OCI-LY3 (cell line): ENCODE results near the gene PAPOLG.
"Not testable (repeated sequence)": the region's sequence is repeated elsewhere in the genome, so short reads cannot be mapped to it uniquely, and the experiment has no call there.

Source experiments
- H2AFZ ChIP-seq: fragments of 200-600, 300-600 bp; shearing (Covaris generic); 2 replicates; pipeline ENCODE4 v1.6.0; 2014; ENCODE audit warnings: antibody characterized with exemption, low read depth, low read length
- H3K27ac ChIP-seq: fragments of 200-600, 300-600 bp; sonication (generic); 2 replicates; pipeline ENCODE4 v1.5.1; 2014; ENCODE audit warnings: mild to moderate bottlenecking, low read length, moderate library complexity, mixed read lengths
- H3K27me3 ChIP-seq: fragments of 200-600, 300-600 bp; sonication (generic); 2 replicates; pipeline ENCODE4 v1.6.1; 2014; ENCODE audit warnings: low read depth, low read length, mixed read lengths
- H3K36me3 ChIP-seq: fragments of 200-600, 300-600 bp; sonication (generic); replicated peaks from 2 replicates; pipeline ENCODE3; 2014; ENCODE audit warnings: low read depth, low read length, mixed read lengths
- H3K4me1 ChIP-seq: fragments of 300-600, 200-600 bp; sonication (generic); 2 replicates; pipeline ENCODE4 v1.6.1; 2014; ENCODE audit warnings: low read length, mixed read lengths
- H3K4me2 ChIP-seq: fragments of 200-600, 300-600 bp; sonication (generic); 2 replicates; pipeline ENCODE4 v1.6.1; 2014; ENCODE audit warnings: low read length, mixed read lengths
- H3K4me3 ChIP-seq: fragments of 300-600, 200-600 bp; sonication (generic); 2 replicates; pipeline ENCODE4 v1.5.1; 2014; ENCODE audit warnings: antibody characterized with exemption, mild to moderate bottlenecking, low read length, moderate library complexity
- H3K79me2 ChIP-seq: fragments of 300-600, 200-600 bp; shearing (Covaris generic); 2 replicates; pipeline ENCODE4 v1.6.1; 2014; ENCODE audit warnings: mild to moderate bottlenecking, low read length, mixed read lengths
- H3K9ac ChIP-seq: fragments of 300-600, 200-600 bp; shearing (Covaris generic); 2 replicates; pipeline ENCODE4 v1.6.0; 2014; ENCODE audit warnings: mild to moderate bottlenecking, low read length, moderate library complexity
- H3K9me3 ChIP-seq: fragments of 200-600, 300-600 bp; shearing (Covaris generic); 2 replicates; pipeline ENCODE4 v1.6.1; 2014; ENCODE audit warnings: low read length, mixed read lengths; ENCODE audit not compliant: insufficient read depth
- H4K20me1 ChIP-seq: fragments of 200-600, 300-600 bp; sonication (generic); 2 replicates; pipeline ENCODE4 v1.6.1; 2016; ENCODE audit warnings: low read length, mixed read lengths; ENCODE audit not compliant: insufficient read depth
- CTCF ChIP-seq: fragments of 200-600, 300-600 bp; sonication (generic); IDR thresholded peaks from 2 replicates; pipeline ENCODE4 v1.5.1; 2014; ENCODE audit warnings: antibody characterized with exemption, low read length, low read depth
- EZH2phosphoT487 ChIP-seq: fragments of 200-600 bp; shearing (Covaris generic); IDR thresholded peaks from 2 replicates; pipeline ENCODE4 v1.6.1; 2018; ENCODE audit warnings: antibody characterized with exemption, mixed run types, low read depth

PAPOLG gene

GRCh38 chr2:60808330-60808801 lies 52.3 kb downstream of the PAPOLG start:
- Histone ChIP-seq H3K9me3 (no peaks in the 10 kb centered on the region), H3K36me3 (no peaks in the 10 kb centered on the region), H3K4me1 (peaks cover 51% of the 10 kb centered on the region), H3K4me3 (no peak overlapping the region), H2AFZ (no peak overlapping the region), H3K79me2 (no peaks in the 10 kb centered on the region), H3K27ac (peak overlapping the region; percentile 97; the same call in 1 of the 2 replicates), H3K4me2 (0 out of 2 replicates have a peak overlapping the region, but pooled peaks have one; percentile 61), H4K20me1 (no peaks in the 10 kb centered on the region), H3K9ac (no peak overlapping the region), H3K27me3 (no peaks in the 10 kb centered on the region)
- TF ChIP-seq CTCF, result no peak
- TF ChIP-seq EZH2phosphoT487, result no peak

- TF ChIP-seq EZH2phosphoT487 (no peak), CTCF (no peak)
- Histone ChIP-seq H3K27ac (no peak overlapping the region), H3K36me3 (no peaks in the 10 kb centered on the region), H3K9ac (no peak overlapping the region), H3K4me1 (peaks cover 35% of the 10 kb centered on the region), H3K9me3 (no peaks in the 10 kb centered on the region), H2AFZ (no peak overlapping the region), H3K79me2 (no peaks in the 10 kb centered on the region), H4K20me1 (no peaks in the 10 kb centered on the region), H3K4me3 (no peak overlapping the region), H3K4me2 (no peak overlapping the region), H3K27me3 (no peaks in the 10 kb centered on the region)
Measured at GRCh38 chr2:60811491-60812375, 55.7 kb downstream of the PAPOLG start.

- H3K9me3 ChIP-seq, H3K4me2 ChIP-seq, H3K27ac ChIP-seq, H3K27me3 ChIP-seq, H3K79me2 ChIP-seq, H3K4me3 ChIP-seq, H4K20me1 ChIP-seq, H3K36me3 ChIP-seq, H2AFZ ChIP-seq, H3K9ac ChIP-seq: not testable (repeated sequence)
- H3K4me1 ChIP-seq, result peaks cover 29% of the 10 kb centered on the region
Measured at GRCh38 chr2:60817191-60817590, 61.1 kb downstream of the PAPOLG start.

- Histone ChIP-seq H3K9me3 (no peaks in the 10 kb centered on the region), H3K36me3 (no peaks in the 10 kb centered on the region), H3K27ac (no peak overlapping the region), H3K27me3 (no peaks in the 10 kb centered on the region), H3K4me2 (peak overlapping the region; percentile 18; the same call in 1 of the 2 replicates), H3K4me1 (peaks cover 31% of the 10 kb centered on the region), H2AFZ (no peak overlapping the region; the same call in 1 of the 2 replicates), H4K20me1 (no peaks in the 10 kb centered on the region), H3K4me3 (no peak overlapping the region), H3K79me2 (no peaks in the 10 kb centered on the region), H3K9ac (no peak overlapping the region)
- TF ChIP-seq EZH2phosphoT487 (no peak), CTCF (peak; percentile 61)
Measured at GRCh38 chr2:60818272-60818671, 62.2 kb downstream of the PAPOLG start.
